Measurements from ENCODE around the gene SMAD7.
"Not testable (repeated sequence)": the region's sequence is repeated elsewhere in the genome, so short reads cannot be mapped to it uniquely, and the experiment has no call there.

SMAD7 gene

DNA sequence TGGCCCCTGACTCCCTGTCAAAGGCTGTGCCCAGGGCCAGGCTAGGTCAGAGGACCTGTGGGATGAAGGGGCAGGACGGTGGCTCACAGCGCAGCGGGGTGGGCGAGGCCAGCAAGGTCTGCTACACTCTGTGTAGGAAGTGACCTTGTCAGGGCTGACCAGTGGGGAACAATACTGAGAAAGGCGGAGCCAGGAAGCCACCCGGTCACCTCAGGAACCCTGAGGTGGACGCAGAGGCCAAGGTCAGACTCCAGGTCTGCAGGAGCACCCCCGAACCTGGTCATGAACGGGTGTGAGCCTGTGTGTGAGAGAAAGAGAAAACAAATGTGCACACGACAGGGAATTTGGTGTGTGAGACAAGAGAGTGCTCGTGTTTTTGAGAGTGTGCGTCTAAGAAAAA lies 72.3 kb downstream of the SMAD7 start:
- DNase-seq (ENCODE audit: low read depth in 2 of 2), result no peak

DNA sequence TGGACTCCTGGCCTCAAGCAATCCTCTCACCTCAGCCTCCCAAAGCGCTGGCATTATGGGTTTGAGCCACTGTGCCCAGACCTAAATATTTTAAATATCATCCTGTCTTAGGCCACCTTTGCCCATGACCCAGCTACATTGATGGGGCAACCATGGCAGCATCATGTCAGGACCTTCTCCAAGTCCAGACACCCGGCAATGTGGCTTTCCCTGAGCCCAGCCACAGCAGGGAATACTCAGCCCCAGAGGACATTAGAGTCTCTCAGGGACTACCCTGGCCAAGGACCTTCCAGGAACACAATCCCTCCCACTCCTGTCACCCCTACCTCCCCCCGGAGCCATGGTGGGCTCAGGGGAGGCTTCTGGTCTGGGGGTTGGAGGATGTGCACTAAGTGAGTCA lies 72.8 kb downstream of the SMAD7 start:
- no peak for DNase-seq (ENCODE audit: low read depth in 2 of 2)

DNA sequence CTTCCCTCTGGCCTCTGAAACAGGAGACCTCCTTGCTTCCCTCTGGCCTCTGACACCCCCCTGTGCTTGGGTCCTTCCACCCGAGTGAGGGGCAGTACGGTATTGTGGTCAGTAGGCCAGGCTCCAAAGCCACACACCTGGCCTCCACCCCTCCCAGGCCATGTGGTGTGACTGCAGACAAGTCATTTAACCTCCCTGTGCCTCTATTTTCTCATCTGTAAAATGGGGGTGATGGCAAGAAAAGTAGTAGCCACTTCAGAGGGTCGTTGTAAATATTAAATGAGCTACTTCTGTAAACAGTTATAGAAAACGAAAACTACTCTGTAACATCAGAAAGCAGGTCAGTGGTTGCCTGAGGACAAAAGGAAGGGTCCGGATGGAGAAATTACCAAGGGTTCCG lies 74.2 kb downstream of the SMAD7 start:
- DNase-seq (ENCODE audit: low read depth in 2 of 2), result no peak

DNA sequence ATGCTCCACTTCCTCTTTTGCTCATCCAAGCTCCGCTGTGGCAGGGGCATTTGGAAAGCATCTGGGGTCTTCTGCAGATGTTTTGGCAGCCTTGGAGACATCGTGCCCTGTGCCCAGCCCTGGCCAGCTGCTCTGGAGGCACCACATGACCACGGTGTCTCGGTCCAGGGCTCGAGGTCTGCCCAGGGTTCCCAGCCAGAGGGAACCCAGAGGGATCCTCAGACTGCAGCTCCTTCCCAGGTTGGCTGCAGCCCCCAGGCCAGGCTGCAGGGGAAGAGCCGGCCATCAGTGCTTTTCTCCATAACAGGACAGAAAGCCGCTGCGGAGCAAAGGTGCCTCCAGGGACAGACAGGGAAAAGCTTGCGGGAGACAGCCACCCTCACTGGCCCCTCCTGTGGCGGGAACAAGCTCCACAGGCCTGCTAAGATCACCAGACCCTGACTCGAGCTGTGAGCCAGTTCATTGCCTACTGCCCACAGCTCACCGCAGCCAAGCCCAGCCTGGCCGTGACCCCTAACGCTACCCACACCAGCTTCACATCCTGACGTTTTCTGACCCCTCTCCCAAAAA lies 74.7 kb downstream of the SMAD7 start:
- DNase-seq (ENCODE audit: low read depth in 2 of 2), result no peak

DNA sequence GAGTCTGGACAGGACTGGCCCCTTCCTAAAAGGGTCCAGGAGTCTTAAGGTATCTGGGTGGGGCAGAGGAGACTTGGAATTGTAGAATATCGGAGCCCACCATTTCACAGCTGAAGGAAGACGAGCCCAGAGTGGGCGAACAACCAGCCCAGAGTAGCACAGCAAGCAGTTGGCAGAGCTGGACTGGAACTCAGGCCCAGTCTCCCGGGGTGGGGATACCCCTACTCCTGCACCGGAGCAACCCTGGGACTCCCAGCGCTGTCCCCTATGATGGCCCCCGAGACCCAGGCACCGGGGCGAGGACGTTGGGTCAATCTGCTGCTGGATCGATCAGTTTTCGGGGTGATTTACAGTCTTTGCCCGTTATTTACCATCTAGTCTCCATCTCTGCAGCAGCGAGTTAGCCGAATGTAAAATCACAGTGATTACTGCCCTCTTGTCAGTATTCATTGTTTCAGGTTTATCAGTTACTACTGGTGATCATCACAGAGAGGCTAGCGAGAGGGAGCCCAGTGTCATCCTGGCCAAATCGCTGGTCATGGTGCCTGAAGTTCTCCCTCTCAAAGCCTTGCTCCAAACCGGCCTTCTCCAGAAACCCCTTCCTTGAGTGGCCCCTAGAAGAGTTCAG lies 75.3 kb downstream of the SMAD7 start:
- DNase-seq (ENCODE audit: low read depth in 2 of 2), result no peak

DNA sequence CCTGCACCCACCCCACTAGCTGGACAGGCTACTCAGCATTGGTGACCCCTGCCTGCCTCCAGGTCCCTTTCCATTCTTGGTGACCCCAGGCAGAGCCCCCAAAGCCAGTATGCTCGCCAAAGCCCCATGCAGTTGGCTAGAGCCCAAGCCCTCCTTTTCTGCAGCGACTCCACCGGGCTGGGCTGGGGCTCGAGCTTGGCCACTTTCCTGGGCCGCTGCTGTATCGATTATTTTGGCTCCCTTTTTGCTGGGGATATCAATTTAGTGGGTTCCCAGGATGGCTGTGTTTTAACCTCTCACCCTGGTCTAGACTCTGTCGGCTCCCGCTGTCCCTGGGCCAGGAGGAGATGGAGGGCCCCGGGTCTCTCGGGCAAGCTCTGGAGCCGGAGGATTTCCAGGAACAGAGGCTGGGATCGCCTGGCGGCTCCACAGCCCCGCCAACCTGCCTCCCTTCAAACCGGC lies 76.0 kb downstream of the SMAD7 start:
- DNase-seq (ENCODE audit: low read depth in 2 of 2), result no peak

DNA sequence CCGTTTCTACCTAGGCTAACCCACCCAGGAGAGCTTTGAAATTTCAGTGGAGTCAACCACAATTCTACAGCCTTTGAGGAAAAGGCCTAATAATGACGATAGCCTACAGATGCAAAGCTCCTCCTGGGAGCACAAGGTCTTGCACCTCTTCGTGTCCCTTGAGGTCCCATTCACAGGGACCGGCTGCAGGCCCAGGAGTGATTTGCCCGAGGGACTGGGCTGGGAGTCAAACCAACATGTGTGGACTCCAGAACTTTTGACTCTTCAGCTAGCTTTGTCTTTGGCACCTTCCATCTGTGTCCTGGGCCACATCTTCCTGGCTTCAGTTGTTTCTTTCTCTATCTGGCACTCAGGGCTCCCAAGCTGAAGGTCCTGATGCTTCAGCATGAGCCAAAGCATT lies 76.5 kb downstream of the SMAD7 start:
- no peak for DNase-seq (ENCODE audit: low read depth in 2 of 2)

DNA sequence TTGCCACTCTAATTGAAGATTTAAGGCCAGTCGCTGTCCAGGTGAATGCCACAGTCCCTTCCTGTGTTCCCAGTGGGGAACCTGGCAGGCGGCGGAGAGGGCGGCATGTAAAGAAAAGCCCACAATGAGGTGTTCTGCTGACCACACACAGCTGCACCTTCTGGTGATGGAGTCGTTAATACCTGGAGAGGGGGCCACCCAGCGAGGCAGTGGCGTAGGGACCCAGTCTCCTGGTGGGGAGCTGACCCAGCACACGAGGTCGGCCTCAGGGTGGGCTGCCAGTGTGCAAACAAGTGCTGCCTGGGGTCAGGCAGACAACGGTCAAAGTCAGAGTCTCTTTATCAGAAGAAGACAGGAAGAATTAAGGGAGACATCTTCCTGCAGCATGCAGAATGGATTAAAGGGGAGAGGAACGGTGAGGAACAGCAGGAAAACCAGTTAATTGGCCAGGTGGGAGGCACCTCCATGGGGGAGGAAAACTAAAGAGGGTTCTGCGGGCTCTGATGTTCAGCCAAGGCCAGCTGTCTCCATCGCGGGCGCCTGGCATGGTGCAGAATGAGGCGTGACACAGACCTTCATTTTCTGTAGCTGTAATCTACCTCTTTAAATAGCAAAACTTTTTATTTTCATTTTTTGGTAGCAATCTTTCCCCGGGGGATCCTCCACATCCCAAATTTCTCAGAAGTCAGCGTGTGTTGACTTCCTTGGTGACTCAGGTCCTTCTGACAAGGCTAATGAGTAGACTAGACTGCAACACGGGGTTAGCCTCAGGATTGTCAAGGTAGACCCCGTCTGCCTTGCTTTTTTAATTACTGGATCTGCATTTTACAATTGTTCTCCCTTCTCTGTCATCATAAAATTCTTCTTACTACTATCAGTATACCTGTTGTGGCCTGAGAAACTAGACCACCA lies 78.3 kb downstream of the SMAD7 start:
- no peak for DNase-seq (ENCODE audit: low read depth in 2 of 2)

DNA sequence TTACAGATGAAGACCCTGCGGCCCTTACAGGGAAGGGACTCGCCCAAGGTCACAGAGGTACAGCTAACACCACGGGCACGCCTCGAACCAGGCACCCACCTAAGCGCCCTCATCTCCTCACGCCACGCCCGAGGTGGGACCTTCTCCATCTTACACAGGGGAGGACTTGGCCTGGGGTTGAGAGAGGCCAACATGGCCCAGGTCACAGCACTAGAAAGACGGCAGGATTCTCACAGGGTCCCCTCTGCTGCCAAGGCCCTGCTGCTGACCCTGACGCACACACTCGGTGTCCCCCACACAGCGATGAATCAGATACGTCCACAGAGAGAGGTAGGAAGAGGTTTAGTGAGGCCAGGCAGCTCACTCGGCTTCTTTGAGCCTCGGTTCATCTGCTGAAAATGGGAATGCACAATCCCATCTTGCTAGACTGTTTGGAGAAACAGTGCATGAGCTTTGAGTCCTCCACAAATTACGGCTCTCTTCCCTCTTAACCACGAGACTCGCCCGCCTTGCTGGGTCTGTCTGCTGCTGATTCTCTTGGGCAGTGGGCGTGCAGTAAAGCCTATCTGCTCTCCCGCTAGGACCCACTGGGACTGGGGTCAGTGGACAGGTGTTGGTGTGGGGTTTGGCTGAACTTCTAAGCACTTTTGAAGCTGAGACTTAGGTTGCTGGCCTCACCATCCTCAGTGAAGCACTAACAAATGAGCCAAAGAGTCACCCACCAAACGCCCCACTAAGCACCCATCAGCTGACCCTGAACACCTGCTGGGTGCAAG lies 79.2 kb downstream of the SMAD7 start:
- no peak for DNase-seq (ENCODE audit: low read depth in 2 of 2)

DNA sequence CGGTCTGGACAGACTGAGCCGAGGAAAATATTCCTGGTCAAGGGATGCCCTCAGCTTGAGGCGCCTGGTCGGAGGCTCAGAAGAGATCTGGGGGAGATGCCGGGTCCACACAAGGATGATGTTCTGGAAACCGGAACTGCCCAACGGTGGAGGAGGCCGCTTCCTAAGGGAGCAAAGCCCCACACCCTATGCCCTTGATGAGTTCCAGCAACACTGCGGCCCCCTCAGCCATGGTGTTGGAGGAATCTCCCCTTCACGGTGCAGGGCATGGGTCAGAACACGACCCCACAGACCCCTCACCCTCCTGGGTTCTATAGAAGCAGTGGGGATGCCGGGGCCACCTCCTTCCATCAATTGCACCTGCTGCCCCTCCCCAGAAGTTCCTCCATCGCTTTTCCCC lies 79.8 kb downstream of the SMAD7 start:
- DNase-seq (ENCODE audit: low read depth in 2 of 2), result not testable (repeated sequence)
